ENCODE results near the gene BRD3OS. TPM values are rescaled to one million over a fixed set of nuclear protein-coding genes. Genes with fewer than 3 reads are reported as not detected.

BRD3OS gene
- total RNA-seq, 1 experiment from 2014 or later, result 13.6 TPM

- POLR2A ChIA-PET (ENCODE audit: unreplicated experiment), result no interaction called here
- intact Hi-C loops (cut with micrococcal nuclease), result no loop called here
Measured at GRCh38 chr9:134039386-134040175, 14.3 kb downstream of the BRD3OS start.

GRCh38 chr9:134040176-134040565 is 14.9 kb downstream of the BRD3OS start:
- no peaks in the 10 kb centered on the region for H3F3A ChIP-seq (ENCODE audit: low read length, unreplicated experiment)
- ATAC-seq, result no peak
- TF ChIP-seq CTCF (conservative IDR thresholded peaks at IDR 0.05; ENCODE audit: low read depth, low read length) (no peak), EZH2 (IDR thresholded peaks at IDR 0.05; ENCODE audit: low read length, unreplicated experiment) (no peak), EZH2phosphoT487 (IDR thresholded peaks at IDR 0.05; ENCODE audit: borderline replicate concordance, low read length) (no peak)
- no peak overlapping the region for H3K27ac ChIP-seq (ENCODE audit: low read length)
- H3K4me3 ChIP-seq (ENCODE audit: low read length), result no peak overlapping the region
- H3K36me3 ChIP-seq (ENCODE audit: low read depth, low read length), result no peaks in the 10 kb centered on the region
- no peaks in the 10 kb centered on the region for H3K79me2 ChIP-seq (ENCODE audit: low read length)
- no peak overlapping the region for H3K4me2 ChIP-seq (ENCODE audit: low read length)
- no peaks in the 10 kb centered on the region for H3K27me3 ChIP-seq (ENCODE audit: low read length)
- H3K9me2 ChIP-seq (replicated peaks; ENCODE audit: low read length), result no peaks in the 10 kb centered on the region
- no peaks in the 10 kb centered on the region for H3K4me1 ChIP-seq (ENCODE audit: insufficient read depth, low read length)
- no peak overlapping the region for H2AFZ ChIP-seq (ENCODE audit: low read length)
- BruUV-seq (replicated peaks), result no TSS peak
- intact Hi-C loops (cut with micrococcal nuclease), result no loop called here
- no peak for DNase-seq
- POLR2A ChIA-PET (ENCODE audit: unreplicated experiment), result no interaction called here
- H3K9ac ChIP-seq (ENCODE audit: low read length), result no peak overlapping the region
- no peaks in the 10 kb centered on the region for H4K20me1 ChIP-seq (ENCODE audit: low read length)
- H3K9me3 ChIP-seq (ENCODE audit: low read length), result no peaks in the 10 kb centered on the region
- CTCF ChIA-PET, result no interaction called here

More at GRCh38 chr9:134039386-134040175, 14.3 kb downstream of the BRD3OS start:
- Histone ChIP-seq H3F3A (ENCODE audit: low read length, unreplicated experiment) (no peaks in the 10 kb centered on the region), H3K9ac (ENCODE audit: low read length) (no peak overlapping the region), H3K9me2 (replicated peaks; ENCODE audit: low read length) (no peaks in the 10 kb centered on the region), H3K4me1 (ENCODE audit: insufficient read depth, low read length) (no peaks in the 10 kb centered on the region), H3K36me3 (ENCODE audit: low read depth, low read length) (no peaks in the 10 kb centered on the region), H3K9me3 (ENCODE audit: low read length) (no peaks in the 10 kb centered on the region), H3K27ac (ENCODE audit: low read length) (no peak overlapping the region), H2AFZ (ENCODE audit: low read length) (no peak overlapping the region), H3K27me3 (ENCODE audit: low read length) (no peaks in the 10 kb centered on the region), H3K4me3 (ENCODE audit: low read length) (no peak overlapping the region), H4K20me1 (ENCODE audit: low read length) (no peaks in the 10 kb centered on the region), H3K4me2 (ENCODE audit: low read length) (no peak overlapping the region), H3K79me2 (ENCODE audit: low read length) (no peaks in the 10 kb centered on the region)
- CTCF ChIA-PET, result no interaction called here
- ATAC-seq, result no peak
- BruUV-seq (replicated peaks), result no TSS peak
- DNase-seq, result no peak
- TF ChIP-seq EZH2phosphoT487 (IDR thresholded peaks at IDR 0.05; ENCODE audit: borderline replicate concordance, low read length) (no peak), EZH2 (IDR thresholded peaks at IDR 0.05; ENCODE audit: low read length, unreplicated experiment) (no peak), CTCF (conservative IDR thresholded peaks at IDR 0.05; ENCODE audit: low read depth, low read length) (no peak)
